OCI-LY1 (cell line): ENCODE measurements around the gene DGKQ.

Source experiments
- H2AFZ ChIP-seq: fragments of 200-600 bp; sonication (generic), shearing (Covaris generic); 2 replicates; pipeline ENCODE4 v1.6.0; 2014; ENCODE audit warnings: antibody characterized with exemption, mild to moderate bottlenecking, low read length
- H3F3A ChIP-seq: fragments of 200-600 bp; sonication (generic), shearing (Covaris generic); 2 replicates; pipeline ENCODE4 v1.6.0; 2014; ENCODE audit warnings: mild to moderate bottlenecking, antibody characterized with exemption, low read length, moderate library complexity; ENCODE audit not compliant: insufficient read depth
- H3K27ac ChIP-seq: fragments of 200-600 bp; sonication (generic); 2 replicates; pipeline ENCODE4 v1.5.1; 2014; ENCODE audit warnings: low read length, mixed run types, mild to moderate bottlenecking, low read depth; ENCODE audit not compliant: poor library complexity, severe bottlenecking
- H3K27me3 ChIP-seq: fragments of 200-600 bp; sonication (generic); 2 replicates; pipeline ENCODE4 v1.6.0; 2014; ENCODE audit warnings: antibody characterized with exemption, mild to moderate bottlenecking, low read length, moderate library complexity; ENCODE audit not compliant: insufficient read depth
- H3K36me3 ChIP-seq: fragments of 200-600 bp; sonication (generic); 2 replicates; pipeline ENCODE4 v1.6.1; 2014; ENCODE audit warnings: mild to moderate bottlenecking, antibody characterized with exemption, low read length, moderate library complexity, mixed read lengths; ENCODE audit not compliant: insufficient read depth
- H3K4me1 ChIP-seq: fragments of 200-600 bp; sonication (generic); 2 replicates; pipeline ENCODE4 v1.5.1; 2014; ENCODE audit warnings: mild to moderate bottlenecking, low read length, moderate library complexity; ENCODE audit not compliant: insufficient read depth, severe bottlenecking
- H3K4me2 ChIP-seq: fragments of 200-600 bp; sonication (generic), shearing (Covaris generic); 2 replicates; pipeline ENCODE4 v1.6.1; 2014; ENCODE audit warnings: low read length
- H3K4me3 ChIP-seq: fragments of 200-600 bp; sonication (generic); 2 replicates; pipeline ENCODE4 v1.5.1; 2014; ENCODE audit warnings: low read length, low read depth, mild to moderate bottlenecking, mixed read lengths; ENCODE audit not compliant: poor library complexity, severe bottlenecking
- H3K79me2 ChIP-seq: fragments of 200-600 bp; shearing (Covaris generic); 2 replicates; pipeline ENCODE4 v1.6.1; 2016; ENCODE audit warnings: mixed run types, low read length, mixed read lengths; ENCODE audit not compliant: insufficient read depth
- H3K9ac ChIP-seq: fragments of 200-600 bp; sonication (generic), shearing (Covaris generic); 2 replicates; pipeline ENCODE4 v1.6.1; 2014; ENCODE audit warnings: mild to moderate bottlenecking, low read length, mixed read lengths
- H3K9me2 ChIP-seq: fragments of 200-600 bp; sonication (generic), shearing (Covaris generic); 2 replicates; pipeline ENCODE4 v1.6.1; 2014; ENCODE audit warnings: low read depth, mild to moderate bottlenecking, low read length, mixed read lengths
- H3K9me3 ChIP-seq: fragments of 200-600 bp; shearing (Covaris generic); 2 replicates; pipeline ENCODE4 v1.6.1; 2014; ENCODE audit warnings: low read length, mixed read lengths
- H4K20me1 ChIP-seq: fragments of 200-600 bp; sonication (generic), shearing (Covaris generic); 2 replicates; pipeline ENCODE4 v1.6.0; 2016; ENCODE audit warnings: mild to moderate bottlenecking, low read length; ENCODE audit not compliant: insufficient read depth
- EZH2 ChIP-seq: fragments of 200-600 bp; sonication (generic), shearing (Covaris generic); IDR thresholded peaks from 2 replicates; pipeline ENCODE4 v1.8.0; 2017; ENCODE audit warnings: borderline replicate concordance, mixed run types, mild to moderate bottlenecking, antibody characterized with exemption, low read length, moderate library complexity, mixed read lengths
- TF ChIP-seq, protein P1 (sequence below): fragments of 200-600 bp; sonication (generic), shearing (Covaris generic); IDR thresholded peaks from 2 replicates; pipeline ENCODE4 v1.5.1; 2017; ENCODE audit warnings: mild to moderate bottlenecking, antibody characterized with exemption, low read length, moderate library complexity, mixed read lengths

The DGKQ gene

GRCh38 chr4:948101-948935 lies 25.1 kb downstream of the DGKQ start:
- Histone ChIP-seq H3K4me2 (no peak overlapping the region), H3K27me3 (no peaks in the 10 kb centered on the region), H2AFZ (no peak overlapping the region), H3K36me3 (no peaks in the 10 kb centered on the region; the same call in 1 of the 2 replicates), H3K79me2 (no peaks in the 10 kb centered on the region), H3K4me1 (no peaks in the 10 kb centered on the region), H3K9me3 (no peaks in the 10 kb centered on the region), H3K9ac (no peak overlapping the region), H3F3A (no peaks in the 10 kb centered on the region), H3K4me3 (no peak overlapping the region), H3K9me2 (no peaks in the 10 kb centered on the region), H4K20me1 (no peaks in the 10 kb centered on the region), H3K27ac (no peak overlapping the region)
- TF ChIP-seq, protein P1, sequence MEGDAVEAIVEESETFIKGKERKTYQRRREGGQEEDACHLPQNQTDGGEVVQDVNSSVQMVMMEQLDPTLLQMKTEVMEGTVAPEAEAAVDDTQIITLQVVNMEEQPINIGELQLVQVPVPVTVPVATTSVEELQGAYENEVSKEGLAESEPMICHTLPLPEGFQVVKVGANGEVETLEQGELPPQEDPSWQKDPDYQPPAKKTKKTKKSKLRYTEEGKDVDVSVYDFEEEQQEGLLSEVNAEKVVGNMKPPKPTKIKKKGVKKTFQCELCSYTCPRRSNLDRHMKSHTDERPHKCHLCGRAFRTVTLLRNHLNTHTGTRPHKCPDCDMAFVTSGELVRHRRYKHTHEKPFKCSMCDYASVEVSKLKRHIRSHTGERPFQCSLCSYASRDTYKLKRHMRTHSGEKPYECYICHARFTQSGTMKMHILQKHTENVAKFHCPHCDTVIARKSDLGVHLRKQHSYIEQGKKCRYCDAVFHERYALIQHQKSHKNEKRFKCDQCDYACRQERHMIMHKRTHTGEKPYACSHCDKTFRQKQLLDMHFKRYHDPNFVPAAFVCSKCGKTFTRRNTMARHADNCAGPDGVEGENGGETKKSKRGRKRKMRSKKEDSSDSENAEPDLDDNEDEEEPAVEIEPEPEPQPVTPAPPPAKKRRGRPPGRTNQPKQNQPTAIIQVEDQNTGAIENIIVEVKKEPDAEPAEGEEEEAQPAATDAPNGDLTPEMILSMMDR: no peak
- TF ChIP-seq EZH2: no peak

DNA sequence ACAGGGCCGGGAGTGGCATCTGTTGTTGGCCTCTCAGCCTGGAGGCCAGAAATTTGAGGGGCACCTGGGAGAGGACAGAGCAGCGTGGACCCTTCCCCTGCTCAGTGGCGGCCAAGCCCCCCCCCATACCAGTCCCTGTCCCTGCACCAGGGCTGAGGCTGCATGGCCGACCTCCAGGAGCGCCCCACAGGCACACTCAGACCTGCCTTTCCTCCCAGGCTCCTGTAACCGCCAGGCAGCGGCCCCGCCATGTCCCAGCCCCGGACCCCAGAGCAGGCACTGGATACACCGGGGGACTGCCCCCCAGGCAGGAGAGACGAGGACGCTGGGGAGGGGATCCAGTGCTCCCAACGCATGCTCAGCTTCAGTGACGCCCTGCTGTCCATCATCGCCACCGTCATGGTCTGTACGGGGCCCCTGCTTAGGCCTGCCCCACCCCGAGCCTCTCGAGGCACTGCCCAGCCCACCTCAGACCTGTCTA lies 25.8 kb downstream of the DGKQ start:
- Histone ChIP-seq H2AFZ (no peak overlapping the region), H3K27ac (no peak overlapping the region), H3K9me3 (no peaks in the 10 kb centered on the region), H3K4me1 (no peaks in the 10 kb centered on the region), H4K20me1 (no peaks in the 10 kb centered on the region), H3F3A (no peaks in the 10 kb centered on the region), H3K4me2 (no peak overlapping the region), H3K9ac (no peak overlapping the region), H3K4me3 (no peak overlapping the region), H3K9me2 (no peaks in the 10 kb centered on the region), H3K79me2 (no peaks in the 10 kb centered on the region), H3K36me3 (no peaks in the 10 kb centered on the region), H3K27me3 (no peaks in the 10 kb centered on the region)
- TF ChIP-seq, protein P1: no peak
- TF ChIP-seq EZH2: no peak

GRCh38 chr4:946517-947471 lies 26.6 kb downstream of the DGKQ start:
- Histone ChIP-seq H3K27ac (no peak overlapping the region), H4K20me1 (no peaks in the 10 kb centered on the region), H3K4me2 (no peak overlapping the region; the same call in 1 of the 2 replicates), H2AFZ (no peak overlapping the region), H3K9me2 (no peaks in the 10 kb centered on the region), H3K4me1 (no peaks in the 10 kb centered on the region), H3K4me3 (no peak overlapping the region), H3K27me3 (no peaks in the 10 kb centered on the region), H3K79me2 (no peaks in the 10 kb centered on the region), H3K9me3 (no peaks in the 10 kb centered on the region), H3K9ac (no peak overlapping the region; the same call in 1 of the 2 replicates), H3F3A (no peaks in the 10 kb centered on the region), H3K36me3 (no peaks in the 10 kb centered on the region)
- no peak for TF ChIP-seq EZH2
- TF ChIP-seq, protein P1: no peak
